ENCODE results near the gene SYT15. TPM values are rescaled to one million over a fixed set of nuclear protein-coding genes. Genes with fewer than 3 reads are reported as not detected.
A peak's percentile ranks its signal among the peaks of the same experiment; 100 is the strongest.

Gene SYT15
- total RNA-seq, 1 experiment from 2014 or later = 0.59 TPM

DNA sequence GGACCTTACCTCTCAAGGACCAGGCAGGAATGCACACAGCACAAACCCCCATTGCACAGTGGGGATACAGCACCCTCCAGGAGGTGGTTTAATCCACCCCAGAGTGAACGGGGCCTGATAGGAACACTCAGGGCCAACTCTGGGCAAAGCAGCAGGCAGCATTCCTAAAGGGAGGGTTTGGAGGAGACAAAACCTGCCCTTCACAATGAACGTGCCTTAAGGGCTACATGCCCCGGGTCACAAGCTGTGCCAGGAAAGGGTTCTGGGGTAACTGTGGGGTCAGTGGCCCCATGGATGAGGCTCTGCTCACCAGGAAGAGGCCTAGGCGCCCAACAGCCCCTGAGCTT, 23.6 kb upstream of the SYT15 start:
- no peak overlapping the region for H2BK12ac ChIP-seq (ENCODE audit: insufficient read length, low read depth, low read length)
- H2AFZ ChIP-seq (ENCODE audit: low read length) = no peak overlapping the region
- no peak overlapping the region for H3K56ac ChIP-seq (ENCODE audit: insufficient read length, low read depth, low read length)
- H3K9ac ChIP-seq (ENCODE audit: extremely low read depth, insufficient read length, low read length) = peak overlapping the region; percentile 27
- Mint-ChIP-seq H3K27ac (no peak overlapping the region; a peak in 1 of 7 replicates), H3K27me3 (ENCODE audit: low read depth) (no peaks in the 10 kb centered on the region), H3K9me3 (no peaks in the 10 kb centered on the region), H3K4me3 (no peak overlapping the region), H3K36me3 (ENCODE audit: insufficient read depth in 1 of 3, low read depth in 3 of 3) (no peaks in the 10 kb centered on the region), H3K4me1 (peaks cover 3 to 4% of the 10 kb centered on the region in 2 experiments; a peak in 3 of 4 replicates)
- H2BK5ac ChIP-seq (ENCODE audit: insufficient read length, low read length) = no peak overlapping the region
- H4K20me1 ChIP-seq (ENCODE audit: control insufficient read depth, insufficient read depth, insufficient read length) = no peaks in the 10 kb centered on the region
- no peak overlapping the region for H3T11ph ChIP-seq (ENCODE audit: low read length)
- H3K4me2 ChIP-seq (ENCODE audit: insufficient read depth, insufficient read length, low read length) = peak overlapping the region; percentile 43
- no CpG with 5 or more reads among the region's 4 CpGs for WGBS (ENCODE audit: extremely low coverage, insufficient read length, low lambda C conversion rate)
- no peaks in the 10 kb centered on the region for H3K79me2 ChIP-seq (ENCODE audit: insufficient read depth, low read length)
- H3K4me1 ChIP-seq (ENCODE audit: insufficient read depth, low read length) = peaks cover 4% of the 10 kb centered on the region; the same call in 1 of the 2 replicates
- no peak overlapping the region for H3K27ac ChIP-seq (ENCODE audit: insufficient read length, low read depth, low read length)
- no peak overlapping the region for H3K23ac ChIP-seq (ENCODE audit: insufficient read length, low read depth, low read length)
- peaks cover 2% of the 10 kb centered on the region; the same call in 1 of the 2 replicates for H3K27me3 ChIP-seq (ENCODE audit: insufficient read depth, low read length)
- no peaks in the 10 kb centered on the region for H3K9me3 ChIP-seq (ENCODE audit: control insufficient read depth, low read depth, low read length)
- DNase-seq = peak; percentile 56
- no peak overlapping the region for H2AK5ac ChIP-seq (ENCODE audit: insufficient read length, low read length)
- H2BK120ac ChIP-seq (ENCODE audit: low read depth, low read length, poor library complexity, severe bottlenecking) = no peak overlapping the region
- no peaks in the 10 kb centered on the region for H3K79me1 ChIP-seq (ENCODE audit: insufficient read depth, low read depth, low read length, poor library complexity, severe bottlenecking)
- no peak overlapping the region for H3K18ac ChIP-seq (ENCODE audit: insufficient read length, low read depth, low read length)
- no peak overlapping the region for H2BK20ac ChIP-seq (ENCODE audit: low read depth, low read length, poor library complexity, severe bottlenecking)
- peak overlapping the region; percentile 16 for H3K14ac ChIP-seq (ENCODE audit: insufficient read depth, low read length)
- no peak overlapping the region for H3K4ac ChIP-seq (ENCODE audit: low read depth, low read length)
- H2BK15ac ChIP-seq (ENCODE audit: low read depth, low read length) = no peak overlapping the region
- H3K23me2 ChIP-seq (ENCODE audit: insufficient read length, low read depth, low read length, poor library complexity, severe bottlenecking) = peaks cover 14% of the 10 kb centered on the region
- H4K91ac ChIP-seq (ENCODE audit: insufficient read length, low read depth, low read length) = no peak overlapping the region
- H4K8ac ChIP-seq (replicated peaks; ENCODE audit: insufficient read length, low read depth, low read length) = no peak overlapping the region
- H4K5ac ChIP-seq (ENCODE audit: insufficient read length, low read depth, low read length) = no peak overlapping the region
- TF ChIP-seq, protein P1, sequence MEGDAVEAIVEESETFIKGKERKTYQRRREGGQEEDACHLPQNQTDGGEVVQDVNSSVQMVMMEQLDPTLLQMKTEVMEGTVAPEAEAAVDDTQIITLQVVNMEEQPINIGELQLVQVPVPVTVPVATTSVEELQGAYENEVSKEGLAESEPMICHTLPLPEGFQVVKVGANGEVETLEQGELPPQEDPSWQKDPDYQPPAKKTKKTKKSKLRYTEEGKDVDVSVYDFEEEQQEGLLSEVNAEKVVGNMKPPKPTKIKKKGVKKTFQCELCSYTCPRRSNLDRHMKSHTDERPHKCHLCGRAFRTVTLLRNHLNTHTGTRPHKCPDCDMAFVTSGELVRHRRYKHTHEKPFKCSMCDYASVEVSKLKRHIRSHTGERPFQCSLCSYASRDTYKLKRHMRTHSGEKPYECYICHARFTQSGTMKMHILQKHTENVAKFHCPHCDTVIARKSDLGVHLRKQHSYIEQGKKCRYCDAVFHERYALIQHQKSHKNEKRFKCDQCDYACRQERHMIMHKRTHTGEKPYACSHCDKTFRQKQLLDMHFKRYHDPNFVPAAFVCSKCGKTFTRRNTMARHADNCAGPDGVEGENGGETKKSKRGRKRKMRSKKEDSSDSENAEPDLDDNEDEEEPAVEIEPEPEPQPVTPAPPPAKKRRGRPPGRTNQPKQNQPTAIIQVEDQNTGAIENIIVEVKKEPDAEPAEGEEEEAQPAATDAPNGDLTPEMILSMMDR (conservative IDR thresholded peaks at IDR 0.05) = no peak
